Measurements from ENCODE around the gene MSI1. TPM values are rescaled to one million over a fixed set of nuclear protein-coding genes. Genes with fewer than 3 reads are reported as not detected.

The MSI1 gene
- total and polyA plus RNA-seq, 2 of the 13 experiments (the other 11 are each of a cell fraction or from before 2014, with no cell fraction given) = 0.09 to 0.46 TPM

GRCh38 chr12:120292661-120293531, 76.1 kb downstream of the MSI1 start, which contains the start of gene RNU4-1 (continued):
- TF ChIP-seq, protein P1, sequence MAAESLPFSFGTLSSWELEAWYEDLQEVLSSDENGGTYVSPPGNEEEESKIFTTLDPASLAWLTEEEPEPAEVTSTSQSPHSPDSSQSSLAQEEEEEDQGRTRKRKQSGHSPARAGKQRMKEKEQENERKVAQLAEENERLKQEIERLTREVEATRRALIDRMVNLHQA (CRISPR knock-in tag; IDR thresholded peaks at IDR 0.05) = no peak
- TF ChIP-seq PHF8 (CRISPR knock-in tag; IDR thresholded peaks at IDR 0.05) (peak; percentile 69; the same call in 1 of the 2 replicates), IKZF1 (IDR thresholded peaks at IDR 0.05) (no peak), PCBP1 (IDR thresholded peaks at IDR 0.05; ENCODE audit: borderline replicate concordance, low read depth, low read length) (no peak), THAP11 (CRISPR knock-in tag; IDR thresholded peaks at IDR 0.05) (peak; percentile 82), ZNF557 (CRISPR knock-in tag; IDR thresholded peaks at IDR 0.05) (no peak; the same call in 1 of the 2 replicates), GABPB1 (CRISPR knock-in tag; IDR thresholded peaks at IDR 0.05) (no peak; the same call in 1 of the 2 replicates), SKI (IDR thresholded peaks at IDR 0.05; ENCODE audit: partially characterized antibody) (peak; percentile 18), MZF1 (CRISPR knock-in tag; IDR thresholded peaks at IDR 0.05; ENCODE audit: borderline replicate concordance) (no peak), ZMYM3 (CRISPR knock-in tag; IDR thresholded peaks at IDR 0.05) (no peak), ZNF749 (CRISPR knock-in tag; IDR thresholded peaks at IDR 0.05; ENCODE audit: borderline replicate concordance) (no peak; the same call in 1 of the 2 replicates), FOXC1 (CRISPR knock-in tag; IDR thresholded peaks at IDR 0.05; ENCODE audit: borderline replicate concordance) (peak; percentile 23; the same call in 1 of the 2 replicates), NR1H2 (CRISPR knock-in tag; IDR thresholded peaks at IDR 0.05; ENCODE audit: borderline replicate concordance, low read depth) (no peak), ZNF770 (CRISPR knock-in tag; IDR thresholded peaks at IDR 0.05) (no peak), HCFC1 (IDR thresholded peaks at IDR 0.05; ENCODE audit: low read depth, low read length) (no peak; the same call in 1 of the 2 replicates), SIX4 (CRISPR knock-in tag; IDR thresholded peaks at IDR 0.05) (no peak), BCLAF1 (IDR thresholded peaks at IDR 0.05) (no peak)
- TF ChIP-seq, protein P2, sequence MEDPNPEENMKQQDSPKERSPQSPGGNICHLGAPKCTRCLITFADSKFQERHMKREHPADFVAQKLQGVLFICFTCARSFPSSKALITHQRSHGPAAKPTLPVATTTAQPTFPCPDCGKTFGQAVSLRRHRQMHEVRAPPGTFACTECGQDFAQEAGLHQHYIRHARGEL (CRISPR knock-in tag; IDR thresholded peaks at IDR 0.05) = no peak
- TF ChIP-seq, protein P3, sequence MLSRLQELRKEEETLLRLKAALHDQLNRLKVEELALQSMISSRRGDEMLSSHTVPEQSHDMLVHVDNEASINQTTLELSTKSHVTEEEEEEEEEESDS (CRISPR knock-in tag; IDR thresholded peaks at IDR 0.05; ENCODE audit: borderline replicate concordance) = peak; percentile 100
